ENCODE data around the gene KIAA1143. TPM values are rescaled to one million over a fixed set of nuclear protein-coding genes. Genes with fewer than 3 reads are reported as not detected.

Gene KIAA1143
- total RNA-seq: 10 to 100 TPM; 28.5 to 36.2 (median 31.4) TPM

GRCh38 chr3:44761424-44762169 lies at the start of gene KIAA1143, which contains the start of gene KIF15:
Gene KIAA1143, minus strand, starts transcription at chr3:44761619. Its CDS starts 17 bp downstream, at chr3:44761602.
Gene KIF15, plus strand, starts transcription at chr3:44761794. Its CDS starts 72 bp downstream, at chr3:44761866.
- ATAC-seq (peak; percentile 100), DNase-seq (peak; percentile 90 to 93)
- in situ Hi-C loops (cut with MboI; ENCODE audit: low sequenced_read_pairs in 4 of 4): loop anchor here in 1 of 4 donors (10.0 kb wide), 1 partner anchor 213 kb away; the partner anchor contains the start of genes EXOSC7 and ZDHHC3
- H3K4me1 ChIP-seq: peaks cover 11 to 12% of the 10 kb centered on the region in 2 donors
- H3K36me3 ChIP-seq: peaks cover 0 to 22% of the 10 kb centered on the region in 2 donors
- H3K4me3 ChIP-seq: peak within 1 kb of the TSS; percentile 60 to 100 (median 74)
- no peaks in the 10 kb centered on the region for H3K27me3 ChIP-seq
- intact Hi-C loops (cut with DNase I; ENCODE audit: low total_unique reads): loop anchor here (1.0 to 5.0 kb wide), 7 partner anchors 32 to 424 kb away; partner anchors contain the start of genes EXOSC7, TCAIM, TMEM42 and ZDHHC3
- peak within 1 kb of the TSS; percentile 77 to 91 (median 88) for H3K27ac ChIP-seq
- TF ChIP-seq CTCF (IDR thresholded peaks at IDR 0.05 in 4 of 5, conservative IDR thresholded peaks at IDR 0.05 in 1 of 5) (no peak), POLR2A (IDR thresholded peaks at IDR 0.05) (peak; percentile 59 to 76)
- peaks cover 0 to 6% (median 0%) of the 10 kb centered on the region in 3 donors for H3K9me3 ChIP-seq

- no peak for ATAC-seq
- no peaks in the 10 kb centered on the region for H3K36me3 ChIP-seq
- H3K4me3 ChIP-seq: no peak overlapping the region
- DNase-seq: no peak
- H3K4me1 ChIP-seq: no peaks in the 10 kb centered on the region
- in situ Hi-C loops (cut with MboI; ENCODE audit: low sequenced_read_pairs in 4 of 4): no loop called here
- TF ChIP-seq CTCF (IDR thresholded peaks at IDR 0.05 in 4 of 5, conservative IDR thresholded peaks at IDR 0.05 in 1 of 5) (no peak), POLR2A (IDR thresholded peaks at IDR 0.05) (no peak)
- H3K27ac ChIP-seq: no peak overlapping the region
- H3K9me3 ChIP-seq: no peaks in the 10 kb centered on the region
- intact Hi-C loops (cut with DNase I; ENCODE audit: low total_unique reads): no loop called here
- H3K27me3 ChIP-seq: no peaks in the 10 kb centered on the region
Observed at GRCh38 chr3:44805960-44806359, 44.5 kb upstream of the KIAA1143 start.

- Histone ChIP-seq H3K4me1 (no peaks in the 10 kb centered on the region), H3K4me3 (no peak overlapping the region), H3K27ac (no peak overlapping the region), H3K27me3 (no peaks in the 10 kb centered on the region), H3K36me3 (no peaks in the 10 kb centered on the region), H3K9me3 (no peaks in the 10 kb centered on the region)
- no peak for ATAC-seq
- in situ Hi-C loops (cut with MboI; ENCODE audit: low sequenced_read_pairs in 4 of 4): no loop called here
- intact Hi-C loops (cut with DNase I; ENCODE audit: low total_unique reads): no loop called here
- DNase-seq: no peak
- TF ChIP-seq CTCF (IDR thresholded peaks at IDR 0.05 in 4 of 5, conservative IDR thresholded peaks at IDR 0.05 in 1 of 5) (no peak), POLR2A (IDR thresholded peaks at IDR 0.05) (no peak)
Observed at GRCh38 chr3:44803298-44803697, 41.9 kb upstream of the KIAA1143 start.

- DNase-seq: no peak
- intact Hi-C loops (cut with DNase I; ENCODE audit: low total_unique reads): no loop called here
- Histone ChIP-seq H3K4me1 (no peaks in the 10 kb centered on the region), H3K27ac (no peak overlapping the region), H3K9me3 (no peaks in the 10 kb centered on the region), H3K36me3 (no peaks in the 10 kb centered on the region), H3K27me3 (no peaks in the 10 kb centered on the region), H3K4me3 (no peak overlapping the region)
- no peak for TF ChIP-seq CTCF (IDR thresholded peaks at IDR 0.05 in 4 of 5, conservative IDR thresholded peaks at IDR 0.05 in 1 of 5)
- TF ChIP-seq POLR2A (IDR thresholded peaks at IDR 0.05): no peak
- ATAC-seq: no peak
- in situ Hi-C loops (cut with MboI; ENCODE audit: low sequenced_read_pairs in 4 of 4): no loop called here
Observed at GRCh38 chr3:44802011-44802410, 40.6 kb upstream of the KIAA1143 start.

All from gastrocnemius medialis (tissue), 4 donors.